HG03108 (cell line): Measurements from ENCODE around the gene MFSD2A.
"Not testable (repeated sequence)": the region's sequence is repeated elsewhere in the genome, so short reads cannot be mapped to it uniquely, and the experiment has no call there.

Source experiments
- ATAC-seq: cut with Tn5 transposase; IDR thresholded peaks from one replicate; pipeline ENCODE4 v1.9.1; 2021; ENCODE audit warnings: moderate library complexity; ENCODE audit not compliant: unreplicated experiment

The MFSD2A gene

GRCh38 chr1:39940253-39940652, 14.7 kb upstream of the MFSD2A start:
- no peak for ATAC-seq

GRCh38 chr1:39940980-39941871, 13.7 kb upstream of the MFSD2A start:
- ATAC-seq: no peak

- ATAC-seq: no peak
These were observed 11.3 kb upstream of the MFSD2A start for GRCh38 chr1:39943471-39944290.

GRCh38 chr1:39944410-39945112, 10.4 kb upstream of the MFSD2A start:
- ATAC-seq: no peak

GRCh38 chr1:39946216-39946615, 8.7 kb upstream of the MFSD2A start:
- ATAC-seq: no peak

- no peak for ATAC-seq
These were observed 7.7 kb upstream of the MFSD2A start for GRCh38 chr1:39947260-39947659.

GRCh38 chr1:39949891-39950290, 5.1 kb upstream of the MFSD2A start:
- no peak for ATAC-seq

- no peak for ATAC-seq
These were observed 3.0 kb upstream of the MFSD2A start for GRCh38 chr1:39951926-39952325.

GRCh38 chr1:39952359-39953110, 2.4 kb upstream of the MFSD2A start:
- ATAC-seq: no peak

- ATAC-seq: no peak
These were observed 548 bp upstream of the MFSD2A start for GRCh38 chr1:39954324-39954869.

- peak; percentile 31 for ATAC-seq
These were observed 898 bp downstream of the MFSD2A start for GRCh38 chr1:39955547-39956539.

- no peak for ATAC-seq
These were observed 2.5 kb downstream of the MFSD2A start for GRCh38 chr1:39957299-39958015.

- ATAC-seq: no peak
These were observed 3.7 kb downstream of the MFSD2A start for GRCh38 chr1:39958403-39959200.

- ATAC-seq: no peak
These were observed 4.8 kb downstream of the MFSD2A start for GRCh38 chr1:39959651-39960333.

GRCh38 chr1:39960431-39960958, 5.5 kb downstream of the MFSD2A start:
- ATAC-seq: peak; percentile 54

- ATAC-seq: no peak
These were observed 7.5 kb downstream of the MFSD2A start for GRCh38 chr1:39962450-39962825.

- ATAC-seq: not testable (repeated sequence)
These were observed 8.0 kb downstream of the MFSD2A start for GRCh38 chr1:39962964-39963363.
